GM18498 (cell line): ENCODE measurements around the gene FAM107B.
"Not testable (repeated sequence)": the region's sequence is repeated elsewhere in the genome, so short reads cannot be mapped to it uniquely, and the experiment has no call there.

Source experiments
- ATAC-seq: cut with Tn5 transposase; IDR thresholded peaks from one replicate; pipeline ENCODE4 v1.9.1; 2021; ENCODE audit warnings: mild to moderate bottlenecking, moderate library complexity; ENCODE audit not compliant: unreplicated experiment

Gene FAM107B

GRCh38 chr10:14774797-14775196 is at the start of gene FAM107B:
FAM107B (minus strand) TSS chr10:14774897; CDS start chr10:14774663, 234 bp downstream.
- ATAC-seq: no peak

- ATAC-seq: no peak
Measured at GRCh38 chr10:14823966-14824365, 49.3 kb upstream of the FAM107B start.

- ATAC-seq: no peak
Measured at GRCh38 chr10:14822879-14823755, 48.4 kb upstream of the FAM107B start.

GRCh38 chr10:14821635-14822375 is 47.1 kb upstream of the FAM107B start:
- no peak for ATAC-seq

- ATAC-seq: no peak
Measured at GRCh38 chr10:14820775-14821154, 46.1 kb upstream of the FAM107B start.

- no peak for ATAC-seq
Measured at GRCh38 chr10:14820010-14820774, 45.5 kb upstream of the FAM107B start.

GRCh38 chr10:14816717-14817116 is 42.0 kb upstream of the FAM107B start:
- not testable (repeated sequence) for ATAC-seq

- ATAC-seq: no peak
Measured at GRCh38 chr10:14815681-14816080, 41.0 kb upstream of the FAM107B start.

GRCh38 chr10:14812271-14812670 is 37.6 kb upstream of the FAM107B start:
- no peak for ATAC-seq

- no peak for ATAC-seq
Measured at GRCh38 chr10:14810969-14811953, 36.6 kb upstream of the FAM107B start.

- no peak for ATAC-seq
Measured at GRCh38 chr10:14806318-14806717, 31.6 kb upstream of the FAM107B start.

GRCh38 chr10:14803827-14804226 is 29.1 kb upstream of the FAM107B start:
- no peak for ATAC-seq

GRCh38 chr10:14801723-14802122 is 27.0 kb upstream of the FAM107B start:
- no peak for ATAC-seq

- no peak for ATAC-seq
Measured at GRCh38 chr10:14800397-14800796, 25.7 kb upstream of the FAM107B start.

- no peak for ATAC-seq
Measured at GRCh38 chr10:14798636-14799035, 23.9 kb upstream of the FAM107B start.

GRCh38 chr10:14787938-14788337 is 13.2 kb upstream of the FAM107B start:
- no peak for ATAC-seq

- no peak for ATAC-seq
Measured at GRCh38 chr10:14784459-14785055, 9.9 kb upstream of the FAM107B start.

- no peak for ATAC-seq
Measured at GRCh38 chr10:14782691-14783363, 8.1 kb upstream of the FAM107B start.

- ATAC-seq: no peak
Measured at GRCh38 chr10:14781763-14782162, 7.1 kb upstream of the FAM107B start.
